Activated B cell treated with CpG ODN at 0.5 μM for 24 hours (primary cell): ENCODE measurements around the gene NPLOC4. TPM values are rescaled to one million over a fixed set of nuclear protein-coding genes. Genes with fewer than 3 reads are reported as not detected.
A peak's percentile ranks its signal among the peaks of the same experiment; 100 is the strongest.

ENCODE experiments used
- ATAC-seq: fragments of 200-7000 bp; cut with Tn5 transposase; one replicate; pipeline ENCODE4 v1.10.0; 2021; ENCODE audit warnings: low read depth, mild to moderate bottlenecking, moderate library complexity
- CTCF ChIA-PET: fragments of 350-600 bp; sonication (Branson Sonifier 250); formaldehyde crosslinking; loops from one replicate; lab custom pipeline; 2021; ENCODE audit warnings: antibody characterized with exemption; lab: Charles Lee
- POLR2A ChIA-PET: fragments of 350-600 bp; sonication (Branson Sonifier 250); formaldehyde crosslinking; loops from one replicate; lab custom pipeline; 2021; ENCODE audit warnings: antibody characterized with exemption; lab: Charles Lee
- DNase-seq: peaks from one replicate; pipeline ENCODE4 v3.0.0; 2022
- H3K27ac Mint-ChIP-seq: one replicate; pipeline ENCODE4 v1.8.0; 2020; ENCODE audit warnings: mixed read lengths
- H3K27me3 Mint-ChIP-seq: one replicate; pipeline ENCODE4 v1.8.0; 2021; ENCODE audit warnings: mixed read lengths
- H3K36me3 Mint-ChIP-seq: one replicate; pipeline ENCODE4 v1.8.0; 2021; ENCODE audit warnings: low read depth, mixed read lengths
- H3K4me1 Mint-ChIP-seq: one replicate; pipeline ENCODE4 v1.8.0; 2021; ENCODE audit warnings: mixed read lengths
- H3K4me3 Mint-ChIP-seq: one replicate; pipeline ENCODE4 v1.8.0; 2020; ENCODE audit warnings: mild to moderate bottlenecking, mixed read lengths
- H3K9me3 Mint-ChIP-seq: one replicate; pipeline ENCODE4 v1.8.0; 2020; ENCODE audit warnings: mixed read lengths
- CTCF ChIP-seq: fragments of 200-600 bp; IDR thresholded peaks from one replicate; pipeline ENCODE4 v1.8.0; 2022; ENCODE audit warnings: antibody characterized with exemption, mild to moderate bottlenecking
- intact Hi-C: fragments of 100-400 bp; cut with micrococcal nuclease; formaldehyde crosslinking; loops from one replicate; pipeline ENCODE4 v1.15.1; 2024
- total RNA-seq: library from RNA; stranded (reverse); gene quantifications from 2 replicates; pipeline ENCODE4 v1.2.3, GENCODE V29; 2022

The NPLOC4 gene
- total RNA-seq, 1 donor from 2014 or later: 132 TPM

- ATAC-seq (no peak), DNase-seq (no peak)
- peaks cover 24% of the 10 kb centered on the region for H3K4me1 Mint-ChIP-seq
- intact Hi-C loops: loop anchor here (5.0 kb wide), 1 partner anchor 312 kb away; no protein-coding TSS in a partner anchor
- POLR2A ChIA-PET: no interaction called here
- no peak overlapping the region for H3K27ac Mint-ChIP-seq
- CTCF ChIA-PET: no interaction called here
- no peaks in the 10 kb centered on the region for H3K9me3 Mint-ChIP-seq
- no peak for TF ChIP-seq CTCF
- H3K36me3 Mint-ChIP-seq: peaks cover 77% of the 10 kb centered on the region
- H3K27me3 Mint-ChIP-seq: no peaks in the 10 kb centered on the region
- H3K4me3 Mint-ChIP-seq: no peak overlapping the region
Observed at GRCh38 chr17:81603846-81604610, 32.9 kb downstream of the NPLOC4 start.

GRCh38 chr17:81601525-81602120 lies 35.3 kb downstream of the NPLOC4 start:
- DNase-seq (no peak), ATAC-seq (peak; percentile 63)
- H3K4me3 Mint-ChIP-seq: no peak overlapping the region
- peaks cover 46% of the 10 kb centered on the region for H3K4me1 Mint-ChIP-seq
- ChIA-PET CTCF (interaction anchor here (0.7 to 3.3 kb wide), 18 partner anchors 14 to 459 kb away, joined by 3 to 23 read pairs (median 3); no protein-coding TSS in a partner anchor), POLR2A (interaction anchor here (1.1 to 3.0 kb wide), 5 partner anchors 49 to 93 kb away, joined by 3 to 15 read pairs (median 8); partner anchors contain the start of gene ACTG1)
- peaks cover 63% of the 10 kb centered on the region for H3K36me3 Mint-ChIP-seq
- TF ChIP-seq CTCF: peak; percentile 19
- H3K27ac Mint-ChIP-seq: peak overlapping the region; percentile 57
- intact Hi-C loops: loop anchor here (1.0 to 5.0 kb wide), 6 partner anchors 48 to 459 kb away; no protein-coding TSS in a partner anchor
- H3K9me3 Mint-ChIP-seq: no peaks in the 10 kb centered on the region
- H3K27me3 Mint-ChIP-seq: no peaks in the 10 kb centered on the region

- Mint-ChIP-seq H3K4me3 (no peak overlapping the region), H3K4me1 (peaks cover 48% of the 10 kb centered on the region), H3K27me3 (no peaks in the 10 kb centered on the region), H3K9me3 (no peaks in the 10 kb centered on the region), H3K27ac (peak overlapping the region; percentile 46), H3K36me3 (peaks cover 61% of the 10 kb centered on the region)
- DNase-seq (no peak), ATAC-seq (no peak)
- POLR2A ChIA-PET: interaction anchor here (0.5 to 3.0 kb wide), 5 partner anchors 36 to 87 kb away, joined by 3 to 15 read pairs (median 8); partner anchors contain the start of gene ACTG1
- CTCF ChIA-PET: interaction anchor here (0.9 to 3.3 kb wide), 9 partner anchors 40 to 457 kb away, joined by 3 to 23 read pairs (median 4); no protein-coding TSS in a partner anchor
- no peak for TF ChIP-seq CTCF
- intact Hi-C loops: loop anchor here (5.0 kb wide), 1 partner anchor 308 kb away; no protein-coding TSS in a partner anchor
Observed at GRCh38 chr17:81599719-81600486, 37.0 kb downstream of the NPLOC4 start.

- peaks cover 16% of the 10 kb centered on the region for H3K4me1 Mint-ChIP-seq
- intact Hi-C loops: no loop called here
- no peaks in the 10 kb centered on the region for H3K9me3 Mint-ChIP-seq
- TF ChIP-seq CTCF: no peak
- H3K4me3 Mint-ChIP-seq: no peak overlapping the region
- no peak overlapping the region for H3K27ac Mint-ChIP-seq
- peaks cover 71% of the 10 kb centered on the region for H3K36me3 Mint-ChIP-seq
- no peaks in the 10 kb centered on the region for H3K27me3 Mint-ChIP-seq
- ATAC-seq: no peak
- POLR2A ChIA-PET: no interaction called here
- DNase-seq: no peak
- CTCF ChIA-PET: no interaction called here
Observed at GRCh38 chr17:81593105-81593871, 43.6 kb downstream of the NPLOC4 start.
